H9 (cell line): Measurements from ENCODE around the gene SCRN2. TPM values are rescaled to one million over a fixed set of nuclear protein-coding genes. Genes with fewer than 3 reads are reported as not detected.

ENCODE experiments used
- DNase-seq: peaks from one replicate; pipeline ENCODE4 v3.0.0-alpha.2; 2017
- H2AFZ ChIP-seq: one replicate; pipeline ENCODE4 v1.6.1; 2013; ENCODE audit warnings: mild to moderate bottlenecking, low read length, control low read depth, moderate library complexity
- H2AK5ac ChIP-seq: 2 replicates; pipeline ENCODE4 v1.6.1; 2013; ENCODE audit warnings: low read length, control low read depth, mixed read lengths; ENCODE audit not compliant: insufficient read length
- H2BK120ac ChIP-seq: one replicate; pipeline ENCODE4 v1.6.1; 2013; ENCODE audit warnings: low read depth, mild to moderate bottlenecking, low read length, control low read depth, inconsistent platforms; ENCODE audit not compliant: poor library complexity, severe bottlenecking
- H2BK12ac ChIP-seq: 2 replicates; pipeline ENCODE4 v1.6.1; 2013; ENCODE audit warnings: low read length, control low read depth, mixed read lengths, low read depth; ENCODE audit not compliant: insufficient read length
- H2BK15ac ChIP-seq: 2 replicates; pipeline ENCODE4 v1.6.1; 2013; ENCODE audit warnings: low read depth, low read length, control low read depth
- H2BK20ac ChIP-seq: one replicate; pipeline ENCODE4 v1.6.1; 2013; ENCODE audit warnings: low read depth, mild to moderate bottlenecking, low read length, control low read depth, inconsistent platforms; ENCODE audit not compliant: poor library complexity, severe bottlenecking
- H2BK5ac ChIP-seq: 2 replicates; pipeline ENCODE4 v1.6.1; 2013; ENCODE audit warnings: low read length, control low read depth, mixed read lengths; ENCODE audit not compliant: insufficient read length
- H3K14ac ChIP-seq: 2 replicates; pipeline ENCODE4 v1.6.1; 2013; ENCODE audit warnings: low read length, control low read depth; ENCODE audit not compliant: insufficient read depth
- H3K18ac ChIP-seq: 2 replicates; pipeline ENCODE4 v1.6.1; 2013; ENCODE audit warnings: low read depth, mild to moderate bottlenecking, mixed read lengths, low read length, control low read depth; ENCODE audit not compliant: insufficient read length
- H3K23ac ChIP-seq: 2 replicates; pipeline ENCODE4 v1.6.1; 2013; ENCODE audit warnings: low read length, control low read depth, mixed read lengths, low read depth; ENCODE audit not compliant: insufficient read length
- H3K23me2 ChIP-seq: 2 replicates; pipeline ENCODE4 v1.6.1; 2013; ENCODE audit warnings: low read depth, mild to moderate bottlenecking, mixed read lengths, low read length, control low read depth; ENCODE audit not compliant: insufficient read length, poor library complexity, severe bottlenecking
- H3K27ac ChIP-seq: 2 replicates; pipeline ENCODE4 v1.5.1; 2013; ENCODE audit warnings: low read length, control low read depth, mixed read lengths, low read depth; ENCODE audit not compliant: insufficient read length
- H3K27me3 ChIP-seq: 2 replicates; pipeline ENCODE4 v1.6.1; 2013; ENCODE audit warnings: low read length, control low read depth, inconsistent platforms; ENCODE audit not compliant: insufficient read depth
- H3K4ac ChIP-seq: 2 replicates; pipeline ENCODE4 v1.6.1; 2013; ENCODE audit warnings: low read depth, mild to moderate bottlenecking, control low read depth, inconsistent platforms, low read length, moderate library complexity
- H3K4me1 ChIP-seq: 2 replicates; pipeline ENCODE4 v1.6.1; 2013; ENCODE audit warnings: low read length, control low read depth, inconsistent platforms; ENCODE audit not compliant: insufficient read depth
- H3K4me2 ChIP-seq: 2 replicates; pipeline ENCODE4 v1.6.1; 2013; ENCODE audit warnings: low read length, control low read depth, mixed read lengths; ENCODE audit not compliant: insufficient read length, insufficient read depth
- H3K56ac ChIP-seq: 2 replicates; pipeline ENCODE4 v1.6.1; 2013; ENCODE audit warnings: low read depth, mild to moderate bottlenecking, mixed read lengths, low read length, control low read depth; ENCODE audit not compliant: insufficient read length
- H3K79me1 ChIP-seq: 2 replicates; pipeline ENCODE4 v1.6.1; 2013; ENCODE audit warnings: low read depth, mild to moderate bottlenecking, moderate library complexity, low read length, control low read depth, inconsistent platforms; ENCODE audit not compliant: insufficient read depth, poor library complexity, severe bottlenecking
- H3K79me2 ChIP-seq: 2 replicates; pipeline ENCODE4 v1.6.1; 2013; ENCODE audit warnings: low read length, control low read depth, inconsistent platforms; ENCODE audit not compliant: insufficient read depth
- H3K9ac ChIP-seq: 2 replicates; pipeline ENCODE4 v1.6.1; 2013; ENCODE audit warnings: low read length, control low read depth, mixed read lengths; ENCODE audit not compliant: insufficient read length; ENCODE audit errors: extremely low read depth
- H3K9me3 ChIP-seq: one replicate; pipeline ENCODE4 v1.6.1; 2013; ENCODE audit warnings: low read depth, low read length, inconsistent platforms; ENCODE audit not compliant: control insufficient read depth
- H3T11ph ChIP-seq: one replicate; pipeline ENCODE4 v1.6.1; 2013; ENCODE audit warnings: mild to moderate bottlenecking, low read length, control low read depth, inconsistent platforms
- H4K20me1 ChIP-seq: one replicate; pipeline ENCODE4 v1.6.1; 2013; ENCODE audit not compliant: control insufficient read depth, insufficient read length, insufficient read depth
- H4K5ac ChIP-seq: 2 replicates; pipeline ENCODE4 v1.6.1; 2013; ENCODE audit warnings: low read depth, mild to moderate bottlenecking, mixed read lengths, low read length, control low read depth; ENCODE audit not compliant: insufficient read length
- H4K8ac ChIP-seq: replicated peaks from 2 replicates; pipeline ENCODE4 v1.6.1; 2013; ENCODE audit warnings: low read length, control low read depth, mixed read lengths, low read depth; ENCODE audit not compliant: insufficient read length
- H4K91ac ChIP-seq: 2 replicates; pipeline ENCODE4 v1.6.1; 2013; ENCODE audit warnings: low read depth, mild to moderate bottlenecking, moderate library complexity, mixed read lengths, low read length, control low read depth; ENCODE audit not compliant: insufficient read length
- H3K27ac Mint-ChIP-seq, 3 experiments: 2 replicates in 2 of 3; 3 replicates in 1 of 3; pipeline ENCODE4 v1.8.0; 2020 to 2021; ENCODE audit warnings: mixed read lengths in 3 of 3, mild to moderate bottlenecking in 1 of 3, moderate library complexity in 1 of 3
- H3K27me3 Mint-ChIP-seq: 2 replicates; pipeline ENCODE4 v1.8.0; 2021; ENCODE audit warnings: low read depth, mild to moderate bottlenecking, moderate library complexity, mixed read lengths
- H3K36me3 Mint-ChIP-seq, 3 experiments: 2 replicates in 2 of 3; 3 replicates in 1 of 3; pipeline ENCODE4 v1.8.0; 2020 to 2021; ENCODE audit warnings: low read depth in 3 of 3, mixed read lengths in 3 of 3; ENCODE audit not compliant: insufficient read depth in 1 of 3
- H3K4me1 Mint-ChIP-seq, 2 experiments: 2 replicates each; pipeline ENCODE4 v1.8.0; 2020; ENCODE audit warnings: mixed read lengths in 2 of 2
- H3K4me3 Mint-ChIP-seq, 2 experiments: 2 replicates in 1 of 2; 3 replicates in 1 of 2; pipeline ENCODE4 v1.8.0; 2020 to 2021; ENCODE audit warnings: mild to moderate bottlenecking in 2 of 2, mixed read lengths in 2 of 2, moderate library complexity in 1 of 2
- H3K9me3 Mint-ChIP-seq, 2 experiments: 2 replicates in 1 of 2; 3 replicates in 1 of 2; pipeline ENCODE4 v1.8.0; 2020; ENCODE audit warnings: mild to moderate bottlenecking in 2 of 2, mixed read lengths in 2 of 2, moderate library complexity in 1 of 2
- CTCF ChIP-seq: fragments of 200-600 bp; sonication (generic); conservative IDR thresholded peaks from 3 replicates; pipeline ENCODE4 v1.8.0; 2021; ENCODE audit warnings: antibody characterized with exemption, mild to moderate bottlenecking
- WGBS: extraction: QIAGEN DNeasy Blood & Tissue Kit; methylation state at CpG from one replicate; pipeline ENCODE4 v1.1.7; 2013; ENCODE audit warnings: missing lambda C conversion rate, low lambda C conversion rate, mixed read lengths; ENCODE audit not compliant: insufficient read length; ENCODE audit errors: extremely low coverage; 5-methylcytosine and 5-hydroxymethylcytosine counted together
- total RNA-seq: library from RNA; stranded (reverse); gene quantifications from 2 replicates; pipeline ENCODE4 v1.2.1, GENCODE V29; 2021

The SCRN2 gene
- total RNA-seq, 1 experiment from 2014 or later = 34.0 TPM

GRCh38 chr17:47843391-47843730 lies 2.3 kb upstream of the SCRN2 start:
- Histone ChIP-seq H3K9me3 (no peaks in the 10 kb centered on the region), H4K8ac (no peak overlapping the region), H3K27ac (no peak overlapping the region), H3T11ph (no peak overlapping the region), H3K9ac (no peak overlapping the region), H2BK15ac (no peak overlapping the region), H3K56ac (no peak overlapping the region), H4K20me1 (no peaks in the 10 kb centered on the region), H2AK5ac (no peak overlapping the region), H3K4ac (no peak overlapping the region), H3K23ac (no peak overlapping the region), H4K91ac (no peak overlapping the region), H3K79me2 (no peaks in the 10 kb centered on the region; the same call in 1 of the 2 replicates), H3K18ac (no peak overlapping the region), H2BK20ac (no peak overlapping the region), H2AFZ (no peak overlapping the region), H4K5ac (no peak overlapping the region), H2BK120ac (no peak overlapping the region), H3K14ac (no peak overlapping the region), H2BK5ac (no peak overlapping the region), H2BK12ac (no peak overlapping the region), H3K23me2 (peaks cover 10% of the 10 kb centered on the region), H3K27me3 (peaks cover 22% of the 10 kb centered on the region), H3K4me2 (no peak overlapping the region), H3K79me1 (no peaks in the 10 kb centered on the region), H3K4me1 (no peaks in the 10 kb centered on the region; the same call in 1 of the 2 replicates)
- no peak overlapping the region for H3K27ac Mint-ChIP-seq
- H3K36me3 Mint-ChIP-seq = peaks cover 0 to 5% (median 0%) of the 10 kb centered on the region in 3 experiments; a peak in 3 of 7 replicates
- H3K4me1 Mint-ChIP-seq = peaks cover 33 to 53% of the 10 kb centered on the region in 2 experiments
- no peak overlapping the region for H3K4me3 Mint-ChIP-seq
- peaks cover 47% of the 10 kb centered on the region for H3K27me3 Mint-ChIP-seq
- TF ChIP-seq CTCF = 0 out of 3 replicates have a peak, but pooled peaks have one; percentile 15
- WGBS = no CpG with 5 or more reads among the region's 6 CpGs
- H3K9me3 Mint-ChIP-seq = no peaks in the 10 kb centered on the region
- no peak for DNase-seq
